Fibroblast of upper back skin (primary cell): ENCODE measurements around the gene AKNA.

Experiments used
- DNase-seq: peaks from one replicate; pipeline ENCODE4 v3.0.0-alpha.2; 2013

AKNA gene

DNA sequence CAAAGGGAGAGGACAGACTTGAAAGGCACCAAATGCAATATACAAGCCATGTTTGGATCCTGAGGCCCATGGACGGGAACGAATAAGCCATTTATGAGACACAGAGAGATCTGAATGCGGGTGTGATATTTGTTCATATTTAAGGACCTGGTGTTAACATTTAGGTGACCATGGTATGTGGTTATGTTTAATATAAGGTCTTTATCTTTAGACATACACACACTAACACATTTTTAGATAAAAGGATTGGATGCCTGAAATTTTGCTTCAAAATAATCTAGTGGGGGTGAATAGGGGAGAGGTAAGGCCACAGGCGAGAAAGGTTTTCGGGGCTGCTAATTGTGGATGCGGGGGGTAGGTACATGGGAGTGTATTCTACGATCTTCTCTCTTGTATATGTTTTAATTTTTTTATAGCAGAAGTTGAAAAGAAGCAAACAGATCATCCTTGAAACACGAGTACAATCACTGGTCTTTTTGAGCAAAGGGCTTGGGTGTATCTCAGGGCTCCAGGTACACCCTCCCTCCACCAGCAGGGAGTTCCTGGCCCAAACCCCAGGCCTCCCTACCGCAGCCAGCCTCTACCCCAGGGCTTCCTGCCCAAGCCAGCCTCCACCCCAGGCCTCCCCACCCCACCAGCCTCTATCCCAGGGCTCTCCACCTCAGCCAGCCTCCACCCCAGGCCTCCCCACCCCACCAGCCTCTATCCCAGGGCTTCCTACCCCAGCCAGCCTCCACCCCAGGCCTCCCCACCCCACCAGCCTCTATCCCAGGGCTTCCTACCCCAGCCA is 12.2 kb downstream of the AKNA start:
- DNase-seq: no peak

GRCh38 chr9:114374936-114375335 is 12.8 kb downstream of the AKNA start:
- DNase-seq: no peak

- DNase-seq: no peak
Measured at GRCh38 chr9:114373960-114374730, 13.6 kb downstream of the AKNA start.

GRCh38 chr9:114372921-114373448 is 14.8 kb downstream of the AKNA start:
- DNase-seq: no peak

GRCh38 chr9:114371973-114372917 is 15.5 kb downstream of the AKNA start:
- DNase-seq: no peak

DNA sequence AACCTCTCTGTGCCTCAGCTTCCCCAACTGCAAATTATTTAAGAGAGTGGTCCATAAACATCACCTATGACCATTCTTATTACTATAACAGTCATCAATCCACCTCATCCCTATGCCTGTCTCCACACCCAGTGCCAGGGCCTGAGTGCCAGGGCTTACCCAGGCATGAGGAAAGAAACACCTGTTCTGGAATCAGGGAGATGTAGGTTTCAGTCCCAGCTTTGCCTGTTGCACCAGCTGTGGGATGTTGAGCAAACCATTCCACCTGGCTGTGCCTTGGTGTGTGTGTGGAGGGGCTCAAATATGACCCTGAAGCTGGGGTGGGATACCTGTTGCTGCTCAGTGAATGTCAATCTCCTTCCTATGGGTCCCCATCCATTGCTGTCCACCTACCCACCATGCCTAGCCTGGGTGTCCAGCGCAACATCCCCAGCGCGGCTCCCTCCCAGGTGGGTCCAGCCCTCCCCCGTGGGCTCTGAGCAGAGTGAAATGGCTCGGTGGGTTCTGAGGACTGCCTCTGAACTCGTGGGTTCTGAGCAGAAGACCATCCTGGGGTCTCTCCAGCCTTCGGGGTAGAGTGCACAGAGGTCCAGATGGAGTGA is 16.3 kb downstream of the AKNA start:
- no peak for DNase-seq

GRCh38 chr9:114370968-114371320 is 16.8 kb downstream of the AKNA start:
- no peak for DNase-seq

DNA sequence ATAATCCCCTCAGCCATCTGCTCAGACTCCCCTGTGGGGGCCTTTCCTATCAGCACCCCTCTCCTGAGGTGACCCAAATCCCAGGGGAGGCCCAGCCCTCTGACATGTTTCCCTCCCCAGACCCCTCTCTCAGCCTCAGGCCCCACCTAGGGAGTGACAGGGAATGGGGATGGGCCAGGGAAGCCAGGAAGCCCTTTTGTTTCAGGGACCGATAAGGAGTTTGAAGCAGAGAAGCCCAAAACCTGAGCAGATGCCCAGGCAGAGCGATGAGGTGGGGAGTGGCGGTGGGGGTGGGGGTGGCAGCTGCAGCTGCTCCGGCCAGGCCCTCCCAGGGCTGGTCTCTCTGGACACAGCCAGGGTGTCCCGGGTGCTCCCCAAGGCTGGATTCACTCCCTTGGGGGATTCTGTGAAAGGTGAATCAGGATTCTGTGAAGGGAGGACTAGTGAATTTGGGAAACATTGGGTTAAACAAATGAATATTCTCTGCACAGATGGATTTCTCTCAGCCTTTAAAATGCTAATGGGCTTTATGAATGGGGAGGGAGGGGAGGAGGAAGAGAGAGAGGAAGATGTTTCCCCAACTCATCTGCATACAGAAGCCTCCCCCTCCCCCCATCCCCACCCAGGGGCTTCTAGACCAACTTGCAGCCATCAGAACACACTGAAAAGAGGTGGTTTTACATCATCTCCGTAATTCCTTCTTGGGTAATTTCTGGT is 17.4 kb downstream of the AKNA start:
- DNase-seq: no peak

- DNase-seq: no peak
Measured at GRCh38 chr9:114369216-114370130, 18.3 kb downstream of the AKNA start.

GRCh38 chr9:114367772-114368569 is 19.8 kb downstream of the AKNA start:
- DNase-seq: no peak

DNA sequence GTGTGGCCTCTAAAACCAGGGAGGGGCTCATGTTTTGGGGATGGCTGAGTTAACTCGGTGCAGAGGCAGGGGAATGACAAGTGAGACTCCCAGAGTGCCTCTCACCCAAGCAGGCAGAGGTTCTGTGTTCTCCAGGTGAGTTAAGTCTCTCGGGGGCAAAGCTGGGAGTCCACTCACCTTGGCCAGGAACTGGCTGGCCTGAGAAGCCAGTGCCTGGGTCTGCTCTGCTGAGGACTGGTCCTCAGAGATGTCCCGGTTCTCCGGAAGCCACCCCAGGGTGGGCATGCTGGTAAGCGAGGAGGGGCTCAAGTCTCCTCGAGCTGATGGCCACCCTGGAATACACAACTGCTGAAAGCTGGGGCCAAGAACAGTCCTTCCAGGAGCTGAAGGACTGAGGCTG is 20.4 kb downstream of the AKNA start:
- no peak for DNase-seq

DNA sequence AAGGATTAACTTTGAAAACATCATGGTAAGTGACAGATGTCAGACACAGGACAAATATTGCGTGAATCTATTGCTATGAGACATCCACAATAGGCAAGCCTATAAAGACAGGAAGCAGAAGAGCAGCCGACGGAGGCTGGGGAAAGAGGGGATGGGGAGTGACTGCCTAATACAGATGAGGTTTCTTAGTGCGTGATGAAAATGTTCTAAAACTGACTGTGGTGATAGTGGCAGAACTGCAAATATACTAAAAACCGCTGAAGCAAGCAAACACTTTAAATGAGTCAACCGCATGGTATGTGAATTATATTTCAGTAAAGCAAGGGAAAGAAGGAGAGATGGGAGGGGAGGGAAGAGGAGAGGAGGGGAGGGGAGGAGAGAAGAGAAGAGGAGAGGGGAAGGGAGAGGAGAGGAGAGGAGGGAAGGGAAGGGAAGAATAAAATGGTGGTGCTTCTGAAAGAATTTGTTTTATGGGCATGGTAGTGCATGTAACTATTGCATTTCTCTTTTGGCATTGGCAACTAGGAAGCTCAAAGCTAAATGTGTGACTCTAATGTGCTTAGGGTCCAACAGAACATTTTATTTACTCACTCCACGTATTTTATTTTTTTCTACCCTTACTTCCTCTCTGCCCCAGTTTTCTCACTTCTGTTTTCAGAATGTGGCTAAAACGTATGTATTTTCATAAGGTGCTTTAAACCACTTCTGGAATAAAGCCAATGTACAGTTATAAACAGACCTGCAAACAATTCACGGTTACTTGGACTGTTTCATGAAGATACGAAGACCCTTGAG is 21.3 kb downstream of the AKNA start:
- peak; percentile 94 for DNase-seq

- DNase-seq: no peak
Measured at GRCh38 chr9:114365194-114365593, 22.6 kb downstream of the AKNA start.

DNA sequence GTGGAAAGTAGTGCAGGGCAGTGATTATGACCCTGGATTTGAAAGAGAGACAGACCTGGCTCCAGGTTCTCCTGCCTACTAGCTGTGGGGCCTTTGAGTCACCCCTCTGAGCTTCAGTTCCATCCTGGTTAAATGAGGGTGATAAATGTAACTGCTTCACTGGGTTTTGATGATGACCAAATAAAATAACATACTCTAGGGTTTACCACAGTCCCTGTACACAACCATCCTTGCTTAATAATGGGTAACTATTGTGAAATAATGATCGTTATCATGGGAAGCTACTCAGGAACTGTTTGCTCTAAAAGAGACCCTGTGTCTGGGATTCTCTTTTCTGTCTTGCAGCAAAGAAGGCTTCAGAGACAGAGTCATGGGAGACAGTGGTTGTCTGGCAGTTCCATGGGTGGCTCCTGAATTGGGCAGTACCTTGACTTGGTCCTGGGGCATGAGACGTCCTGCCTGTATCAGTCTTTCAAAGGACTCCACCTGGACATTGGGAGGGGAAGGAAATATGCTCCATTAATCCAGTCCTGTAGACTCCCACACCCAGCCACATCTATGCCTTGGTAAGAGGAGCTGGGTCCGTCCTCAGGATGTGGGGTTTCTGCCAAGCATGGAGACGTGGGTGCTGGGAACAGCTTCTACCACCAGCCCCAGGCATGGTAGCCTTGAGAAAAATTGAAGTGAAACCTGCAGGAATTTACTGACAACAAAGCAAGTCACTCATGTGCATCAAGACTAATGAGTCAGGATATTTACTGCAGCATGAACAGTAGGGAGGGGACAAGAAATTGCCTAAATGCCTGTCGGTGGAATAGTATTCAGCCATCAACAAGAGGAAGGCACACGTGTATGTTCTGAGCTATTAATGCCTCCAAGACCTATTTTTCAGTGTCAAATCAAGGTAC is 23.4 kb downstream of the AKNA start:
- DNase-seq: peak; percentile 80

GRCh38 chr9:114363424-114363823 is 24.4 kb downstream of the AKNA start:
- DNase-seq: no peak

- DNase-seq: no peak
Measured at GRCh38 chr9:114362394-114362793, 25.4 kb downstream of the AKNA start.

GRCh38 chr9:114361542-114361941 is 26.2 kb downstream of the AKNA start:
- no peak for DNase-seq

- no peak for DNase-seq
Measured at GRCh38 chr9:114359801-114360200, 28.0 kb downstream of the AKNA start.
